HG02840 (cell line): ENCODE results near the gene DDX27.
"Not testable (repeated sequence)": the region's sequence is repeated elsewhere in the genome, so short reads cannot be mapped to it uniquely, and the experiment has no call there.

ENCODE experiments used
- ATAC-seq: cut with Tn5 transposase; IDR thresholded peaks from one replicate; pipeline ENCODE4 v1.9.1; 2021; ENCODE audit warnings: mild to moderate bottlenecking, moderate library complexity, moderate number of reproducible peaks; ENCODE audit not compliant: unreplicated experiment, low FRiP score

DDX27 gene

DNA sequence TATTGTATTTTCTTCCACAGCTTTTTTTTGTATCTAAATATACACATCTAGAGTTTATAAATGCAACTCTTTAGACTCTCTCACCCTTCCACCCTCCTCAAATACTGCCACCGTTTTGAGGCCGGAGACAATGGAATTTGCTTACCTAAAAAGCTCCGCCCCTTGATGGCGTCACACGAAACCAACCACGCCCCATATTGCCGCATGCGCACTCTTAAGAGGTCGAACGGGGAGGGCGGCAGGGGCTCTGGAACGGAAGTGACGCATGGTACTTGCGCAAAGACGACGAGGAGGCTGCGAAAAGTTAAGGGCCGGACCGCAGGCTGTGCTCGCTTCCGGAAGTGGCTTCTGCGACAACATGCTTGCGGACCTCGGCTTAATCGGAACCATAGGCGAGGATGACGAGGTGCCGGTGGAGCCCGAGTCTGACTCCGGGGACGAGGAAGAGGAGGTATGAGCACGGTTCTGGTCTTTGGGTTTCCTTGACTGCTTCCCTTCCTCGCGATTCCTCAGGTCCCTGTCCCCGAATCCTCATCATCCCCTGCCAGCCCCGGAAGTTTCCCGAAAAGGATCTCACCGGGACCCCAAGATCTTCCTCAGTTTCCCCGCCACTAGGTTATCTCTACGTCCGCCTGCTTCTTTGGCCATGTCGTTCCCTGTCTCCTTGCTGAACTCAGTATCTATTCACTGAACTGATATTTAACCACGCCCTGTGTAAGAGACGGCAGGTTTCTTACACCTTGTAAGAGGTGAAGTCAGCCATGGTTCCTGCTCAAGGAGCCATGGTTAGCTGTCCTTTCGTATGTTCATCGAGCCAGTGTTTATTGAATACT lies at the start of gene DDX27:
TSS of gene DDX27 (plus strand) at position 326 of the 833 bp plus-strand sequence. CDS start at position 359, 33 bp downstream.
- peak; percentile 92 for ATAC-seq

- no peak for ATAC-seq
Observed at GRCh38 chr20:49169547-49169946, 49.7 kb upstream of the DDX27 start.

DNA sequence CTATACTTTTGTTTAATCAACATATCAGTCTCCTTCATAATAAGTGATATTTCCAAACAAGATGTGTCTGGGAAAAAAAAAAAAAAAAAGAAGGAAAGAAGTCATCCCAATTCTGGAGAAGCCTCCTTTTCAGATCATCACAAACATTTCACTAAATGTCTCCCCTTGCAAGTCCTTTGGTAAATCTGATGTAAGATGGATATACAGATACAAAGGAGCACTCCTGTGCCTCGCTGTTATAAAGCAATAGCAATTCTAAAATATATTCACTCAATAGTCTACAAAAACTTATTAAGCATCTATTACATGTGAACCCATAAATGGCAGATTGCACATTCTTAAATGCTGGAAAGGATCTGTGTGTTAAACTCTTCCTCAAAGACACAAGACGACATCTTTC lies 48.5 kb upstream of the DDX27 start:
- ATAC-seq, result no peak

GRCh38 chr20:49171909-49172308 lies 47.3 kb upstream of the DDX27 start:
- no peak for ATAC-seq

DNA sequence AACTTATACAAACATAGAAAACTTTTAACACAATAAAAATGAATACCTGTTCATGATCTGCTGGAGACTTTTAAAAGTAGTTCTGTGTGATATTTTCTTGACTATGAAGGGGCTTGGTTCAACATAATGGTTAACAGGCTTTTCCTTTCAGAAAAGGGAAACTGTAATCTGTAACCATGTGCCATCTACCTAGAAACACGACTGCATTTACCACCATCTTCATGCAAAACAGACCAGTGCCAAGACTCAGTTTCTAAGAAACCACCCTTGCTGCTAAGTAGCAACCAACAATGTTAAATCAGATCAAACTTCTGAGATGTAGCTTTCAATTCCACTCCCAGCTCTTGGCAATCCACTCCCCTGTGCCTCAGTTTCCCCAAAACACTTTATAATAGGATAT lies 46.8 kb upstream of the DDX27 start:
- ATAC-seq, result no peak

- no peak for ATAC-seq
Observed at GRCh38 chr20:49174183-49174582, 45.0 kb upstream of the DDX27 start.

GRCh38 chr20:49179368-49180277 lies 39.6 kb upstream of the DDX27 start:
- no peak for ATAC-seq

- no peak for ATAC-seq
Observed at GRCh38 chr20:49181265-49181877, 37.8 kb upstream of the DDX27 start.

- no peak for ATAC-seq
Observed at GRCh38 chr20:49183444-49183843, 35.8 kb upstream of the DDX27 start.

GRCh38 chr20:49184084-49184501 lies 35.1 kb upstream of the DDX27 start:
- not testable (repeated sequence) for ATAC-seq

DNA sequence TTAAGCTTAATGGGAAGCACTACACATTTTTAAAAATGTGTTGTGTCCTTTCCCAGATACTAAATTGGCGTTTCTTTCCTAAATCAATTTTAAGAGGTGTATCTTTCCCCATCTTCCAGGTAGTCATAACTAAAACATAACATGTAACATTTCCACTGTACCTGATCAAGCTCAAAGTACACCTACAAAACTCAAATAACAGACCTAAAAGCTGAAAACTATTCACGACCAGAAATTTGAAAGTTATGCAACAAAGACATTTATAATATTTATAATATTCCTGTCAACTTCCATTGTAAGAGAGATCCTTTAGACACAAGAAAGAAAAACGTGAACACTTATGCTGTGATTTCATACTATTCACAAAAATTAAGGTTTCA lies 34.5 kb upstream of the DDX27 start:
- no peak for ATAC-seq

DNA sequence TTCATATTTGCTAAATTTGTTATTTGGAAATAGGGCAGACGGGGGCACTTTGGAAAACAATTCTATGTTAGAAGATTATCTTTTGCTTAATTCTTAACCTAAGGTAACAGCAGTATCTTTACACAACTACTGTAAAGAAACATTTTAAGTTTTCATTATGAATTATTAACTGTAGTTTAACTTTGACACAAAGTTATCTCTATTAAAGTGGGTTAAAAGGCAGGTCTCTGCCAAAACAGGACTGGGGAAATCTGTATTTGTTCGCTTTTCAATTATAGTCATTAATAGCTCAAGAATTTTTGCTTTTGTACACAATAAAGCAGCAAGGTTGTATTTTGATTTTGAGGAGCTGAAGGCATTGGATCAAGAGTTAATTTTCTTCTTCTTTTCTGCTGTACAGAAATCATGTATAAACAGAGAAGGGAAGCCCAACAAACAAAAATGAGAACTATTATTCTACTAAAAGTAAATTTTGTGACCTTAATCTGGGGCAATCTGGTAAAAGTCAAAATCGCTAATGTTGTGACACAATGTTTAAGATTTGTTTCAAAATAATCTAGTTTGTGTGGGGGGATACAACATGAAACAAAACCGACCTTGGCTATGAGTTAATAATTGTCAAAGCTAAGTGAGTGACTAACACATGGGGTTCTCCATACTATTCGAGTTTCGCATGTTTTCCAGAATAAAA lies 34.0 kb upstream of the DDX27 start:
- ATAC-seq, result no peak

GRCh38 chr20:49186535-49187329 lies 32.5 kb upstream of the DDX27 start:
- no peak for ATAC-seq

DNA sequence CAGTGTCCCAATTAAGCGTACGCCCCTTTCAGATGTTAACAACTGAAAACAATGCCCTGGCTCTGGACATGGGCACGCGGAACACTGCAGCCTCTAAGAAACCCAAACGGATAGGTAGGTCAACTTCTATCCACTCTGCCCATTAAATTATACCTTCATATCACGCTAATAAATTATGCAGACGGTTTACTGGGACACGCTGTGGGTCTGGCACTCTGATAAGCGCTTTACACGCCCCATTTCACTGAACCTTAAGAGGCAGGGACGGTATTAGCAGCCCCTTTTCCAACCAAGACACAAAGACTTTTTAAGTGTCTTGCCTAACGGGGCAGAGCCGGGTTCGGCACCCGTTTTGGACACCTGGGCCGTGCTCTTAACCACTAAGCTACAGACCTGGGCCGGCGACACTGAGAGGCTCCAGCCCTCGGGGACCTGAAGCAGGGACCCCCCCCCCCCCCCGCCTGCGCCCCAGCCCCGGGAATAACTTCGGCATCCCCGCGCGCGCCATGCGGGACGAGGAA lies 31.8 kb upstream of the DDX27 start:
- ATAC-seq, result no peak

DNA sequence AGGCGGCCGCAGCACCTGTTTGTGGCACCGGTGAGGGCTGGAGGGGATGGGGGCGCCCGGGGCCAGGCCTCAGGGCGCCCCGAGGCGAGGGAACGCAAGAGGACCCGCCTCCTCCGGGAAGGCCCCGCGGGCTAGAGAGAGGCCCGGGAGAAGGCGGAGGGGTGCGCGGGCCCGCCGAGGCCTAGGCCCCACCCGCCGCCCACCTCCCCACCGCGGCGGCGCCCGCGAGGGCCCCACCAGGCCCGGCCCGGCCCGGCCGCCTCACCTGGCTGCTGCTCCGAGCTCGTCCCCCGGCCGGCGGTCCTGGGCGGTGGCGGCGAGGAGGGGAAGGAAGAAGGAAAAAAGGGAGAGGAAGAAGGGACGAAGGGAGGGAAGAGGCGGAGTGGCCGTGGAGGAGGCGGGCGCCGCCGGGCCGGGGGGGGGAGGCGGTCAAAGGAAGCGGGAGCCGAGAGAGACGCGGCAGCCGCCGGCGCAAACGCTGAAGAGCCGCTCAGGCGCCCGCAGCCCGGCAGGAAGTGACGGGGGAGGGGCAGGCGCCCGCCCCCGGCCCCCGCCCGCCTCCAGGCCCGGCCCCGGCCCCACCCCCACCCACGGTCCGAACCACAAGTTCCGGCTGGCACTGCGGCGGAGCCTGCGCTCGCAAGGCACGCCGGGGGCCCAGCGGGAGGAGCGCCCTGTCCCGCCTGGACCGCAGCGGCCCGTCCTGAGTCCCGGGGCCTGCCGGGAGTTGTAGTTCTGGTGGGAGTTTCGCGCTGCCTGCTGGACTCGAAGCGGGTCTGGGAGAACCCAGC lies 31.2 kb upstream of the DDX27 start, which contains the start of gene STAU1:
TSS of gene STAU1 (minus strand) at position 484 of the 791 bp plus-strand sequence. CDS start 22,133 bp downstream, outside the sequence.
- ATAC-seq, result peak; percentile 77

GRCh38 chr20:49192944-49193518 lies 26.2 kb upstream of the DDX27 start:
- ATAC-seq, result not testable (repeated sequence)

DNA sequence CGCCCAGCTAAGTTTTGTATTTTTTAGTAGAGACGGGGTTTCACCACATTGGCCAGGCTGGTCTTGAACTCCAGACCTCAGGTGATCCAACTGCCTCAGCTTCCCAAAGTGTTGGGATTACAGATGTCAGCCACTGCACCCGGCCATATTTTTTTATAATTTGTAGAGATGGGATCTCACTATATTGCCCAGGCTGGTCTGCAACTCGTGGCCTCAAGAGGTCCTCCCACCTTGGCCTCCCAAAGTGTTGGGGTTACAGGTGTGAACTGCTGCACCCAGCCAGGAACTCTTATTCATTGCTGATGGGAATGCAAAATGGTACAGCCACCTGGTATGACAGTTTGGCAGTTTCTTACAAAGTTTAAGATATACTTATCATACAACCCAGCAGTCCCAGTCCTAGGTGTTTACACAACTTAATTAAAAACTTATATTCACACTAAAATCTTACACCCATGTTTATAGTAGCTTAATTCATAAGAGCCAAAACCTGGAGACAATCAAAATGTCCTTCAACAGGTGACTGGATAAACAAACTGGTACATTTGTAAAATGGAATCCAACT lies 19.4 kb upstream of the DDX27 start:
- ATAC-seq, result no peak

DNA sequence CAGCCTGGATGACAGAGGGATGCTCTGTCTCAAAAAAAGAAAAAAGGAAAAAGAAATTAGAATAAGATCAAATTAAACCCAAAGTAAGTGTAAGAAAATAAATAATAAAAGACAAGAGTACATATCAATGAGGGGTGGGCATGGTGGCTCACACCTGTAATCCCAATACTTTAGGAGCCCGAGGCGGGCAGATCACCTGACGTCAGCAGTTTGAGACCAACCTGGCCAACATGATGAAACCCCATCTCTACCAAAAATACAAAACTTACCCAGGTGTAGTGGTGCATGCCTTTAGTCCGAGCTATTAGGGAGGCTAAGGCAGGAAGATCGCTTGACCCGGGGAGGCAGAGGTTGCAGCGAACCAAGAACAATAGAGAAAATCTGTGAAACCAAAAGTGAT lies 16.2 kb upstream of the DDX27 start:
- no peak for ATAC-seq
